HepG2 (cell line): ENCODE measurements around the gene SENP6. TPM values are rescaled to one million over a fixed set of nuclear protein-coding genes. Genes with fewer than 3 reads are reported as not detected.

Source experiments
- ATF7 ChIP-seq, 2 experiments: fragments of 450-650 bp in 1 of 2; sonication (generic) in 1 of 2; formaldehyde crosslinking in 1 of 2; IDR thresholded peaks; 2 replicates each; pipeline versions ENCODE4 v1.4.0 to v1.6.1; 2016 to 2020; ENCODE audit warnings: antibody characterized with exemption in 1 of 2, mild to moderate bottlenecking in 1 of 2, missing genetic modification reagents in 1 of 2
- FOXM1 ChIP-seq: sonication (generic); formaldehyde crosslinking; IDR thresholded peaks from 2 replicates; pipeline ENCODE4 v1.5.0; 2020; ENCODE audit warnings: missing genetic modification reagents
- JARID2 ChIP-seq: sonication (generic); formaldehyde crosslinking; IDR thresholded peaks from 2 replicates; pipeline ENCODE4 v1.8.1; 2023; ENCODE audit warnings: missing genetic modification reagents, inconsistent platforms; ENCODE audit not compliant: insufficient replicate concordance
- MAFG ChIP-seq: sonication (generic); formaldehyde crosslinking; IDR thresholded peaks from 2 replicates; pipeline ENCODE4 v1.5.1; 2020; ENCODE audit warnings: mild to moderate bottlenecking, missing genetic modification reagents
- MED1 ChIP-seq: sonication (generic); formaldehyde crosslinking; IDR thresholded peaks from 2 replicates; pipeline ENCODE4 v1.4.0; 2020; ENCODE audit warnings: missing genetic modification reagents
- NR1H2 ChIP-seq: sonication (generic); formaldehyde crosslinking; IDR thresholded peaks from 2 replicates; pipeline ENCODE4 v1.8.1; 2022; ENCODE audit warnings: low read depth, missing genetic modification reagents, borderline replicate concordance
- RORA ChIP-seq: sonication (generic); formaldehyde crosslinking; IDR thresholded peaks from 2 replicates; pipeline ENCODE4 v1.5.0; 2020; ENCODE audit warnings: mild to moderate bottlenecking, missing genetic modification reagents, moderate library complexity
- SNAPC4 ChIP-seq: sonication (generic); formaldehyde crosslinking; IDR thresholded peaks from 2 replicates; pipeline ENCODE4 v1.4.0; 2020; ENCODE audit warnings: mild to moderate bottlenecking, missing genetic modification reagents
- SSRP1 ChIP-seq: IDR thresholded peaks from 2 replicates; pipeline ENCODE4 v1.6.1; 2016; ENCODE audit warnings: control low read depth
- ZNF136 ChIP-seq: sonication (generic); formaldehyde crosslinking; IDR thresholded peaks from 2 replicates; pipeline ENCODE4 v1.8.1; 2022; ENCODE audit warnings: low read depth, mild to moderate bottlenecking, moderate library complexity, missing genetic modification reagents
- ZNF251 ChIP-seq: sonication (generic); formaldehyde crosslinking; IDR thresholded peaks from 2 replicates; pipeline ENCODE4 v1.9.0; 2021; ENCODE audit warnings: mild to moderate bottlenecking, missing genetic modification reagents
- ZNF496 ChIP-seq: sonication (generic); formaldehyde crosslinking; IDR thresholded peaks from 2 replicates; pipeline ENCODE4 v1.8.1; 2023; ENCODE audit warnings: mild to moderate bottlenecking, moderate library complexity, missing genetic modification reagents; ENCODE audit not compliant: insufficient replicate concordance
- ZNF619 ChIP-seq: sonication (generic); formaldehyde crosslinking; IDR thresholded peaks from 2 replicates; pipeline ENCODE4 v1.4.0; 2020; ENCODE audit warnings: mild to moderate bottlenecking, missing genetic modification reagents
- ZNF672 ChIP-seq: sonication (generic); formaldehyde crosslinking; IDR thresholded peaks from 2 replicates; pipeline ENCODE4 v1.8.1; 2022; ENCODE audit warnings: missing genetic modification reagents
- ZZZ3 ChIP-seq: sonication (generic); formaldehyde crosslinking; IDR thresholded peaks from 2 replicates; pipeline ENCODE4 v1.4.0; 2020; ENCODE audit warnings: missing genetic modification reagents, mild to moderate bottlenecking, borderline replicate concordance
- polyA plus RNA-seq, 8 experiments: library from polyadenylated mRNA; depleted of rRNA in 3 of 8; stranded (reverse) in 7 of 8; unstranded in 1 of 8; fragments of >200 nt; fragmentation: Illumina TruSeq in 4 of 8; extraction: Trizol in 4 of 8; gene quantifications; 2 replicates each; pipeline versions ENCODE4 v1.2.1 to v1.2.3, GENCODE V29; 2011 to 2016; ENCODE audit warnings: low read depth in 4 of 8, missing spikeins in 1 of 8, mixed read lengths in 1 of 8; ENCODE audit not compliant: insufficient read depth in 1 of 8
- total RNA-seq, 5 experiments: library from RNA; depleted of rRNA; stranded (reverse); fragments of >200 nt; fragmentation: Illumina TruSeq; extraction: Trizol; gene quantifications; 2 replicates each; pipeline ENCODE4 v1.2.3, GENCODE V29; 2016; ENCODE audit warnings: low read depth in 1 of 5
- TF ChIP-seq, protein P1 (sequence below): sonication (generic); formaldehyde crosslinking; IDR thresholded peaks from 2 replicates; pipeline ENCODE4 v1.5.0; 2020; ENCODE audit warnings: missing genetic modification reagents
- TF ChIP-seq, protein P2 (sequence below): sonication (generic); formaldehyde crosslinking; IDR thresholded peaks from 2 replicates; pipeline ENCODE4 v1.5.1; 2020; ENCODE audit warnings: missing genetic modification reagents, mild to moderate bottlenecking, borderline replicate concordance
- TF ChIP-seq, protein P3 (sequence below): IDR thresholded peaks from 2 replicates; pipeline ENCODE4 v1.6.1; 2016; ENCODE audit warnings: mild to moderate bottlenecking

The SENP6 gene
- total and polyA plus RNA-seq, 2 of the 13 experiments (the other 11 are each of a cell fraction or from before 2014, with no cell fraction given): 21.9 to 50.1 TPM

DNA sequence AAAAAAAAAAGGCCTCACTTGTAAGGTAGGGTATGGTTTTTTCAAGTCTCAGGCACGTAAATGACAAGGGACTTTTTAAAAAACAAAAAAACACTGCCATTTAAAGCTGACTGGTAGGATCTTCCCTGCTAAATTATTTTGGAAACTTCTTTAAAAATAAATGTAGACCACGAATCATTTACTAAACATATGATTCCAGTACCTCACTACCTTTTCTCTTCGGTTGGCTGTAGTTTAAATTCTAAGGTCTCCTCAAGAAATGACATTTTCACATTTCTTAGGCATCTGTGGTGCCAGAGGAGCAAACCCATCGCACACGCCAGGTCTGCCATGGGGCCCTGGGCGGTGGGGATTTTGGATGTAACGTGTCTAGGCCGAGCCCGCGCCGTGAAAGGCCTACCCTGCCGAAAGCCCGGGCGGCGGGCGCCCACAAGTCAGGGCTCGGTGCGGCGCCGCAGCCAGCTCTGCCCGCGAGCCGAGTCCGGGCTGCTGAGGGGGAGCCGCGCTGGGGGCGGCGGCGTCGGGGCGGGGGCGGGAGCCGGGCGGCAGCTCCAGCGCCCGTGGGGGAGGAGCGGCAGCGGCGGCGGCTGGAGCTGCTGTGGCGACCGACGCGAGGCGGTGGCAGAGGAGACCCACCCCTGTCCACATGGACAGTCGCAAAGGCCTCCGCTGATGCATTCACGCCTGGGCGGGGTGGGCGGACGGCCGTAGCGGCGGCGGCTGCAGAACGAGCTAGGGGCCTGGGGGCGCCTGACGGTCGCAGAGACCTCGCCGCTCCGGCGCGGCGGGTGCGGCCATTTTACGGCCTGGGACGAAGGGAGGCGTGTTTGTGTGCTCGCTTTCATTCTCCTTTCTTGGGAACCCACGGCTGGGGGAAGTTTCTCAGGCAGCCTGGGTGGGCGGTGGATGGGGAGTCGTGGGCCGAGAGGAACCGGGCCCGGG is at the start of gene SENP6 (continued):
- TF ChIP-seq, protein P1, sequence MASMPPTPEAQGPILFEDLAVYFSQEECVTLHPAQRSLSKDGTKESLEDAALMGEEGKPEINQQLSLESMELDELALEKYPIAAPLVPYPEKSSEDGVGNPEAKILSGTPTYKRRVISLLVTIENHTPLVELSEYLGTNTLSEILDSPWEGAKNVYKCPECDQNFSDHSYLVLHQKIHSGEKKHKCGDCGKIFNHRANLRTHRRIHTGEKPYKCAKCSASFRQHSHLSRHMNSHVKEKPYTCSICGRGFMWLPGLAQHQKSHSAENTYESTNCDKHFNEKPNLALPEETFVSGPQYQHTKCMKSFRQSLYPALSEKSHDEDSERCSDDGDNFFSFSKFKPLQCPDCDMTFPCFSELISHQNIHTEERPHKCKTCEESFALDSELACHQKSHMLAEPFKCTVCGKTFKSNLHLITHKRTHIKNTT (CRISPR knock-in tag): no peak
- TF ChIP-seq, protein P2, sequence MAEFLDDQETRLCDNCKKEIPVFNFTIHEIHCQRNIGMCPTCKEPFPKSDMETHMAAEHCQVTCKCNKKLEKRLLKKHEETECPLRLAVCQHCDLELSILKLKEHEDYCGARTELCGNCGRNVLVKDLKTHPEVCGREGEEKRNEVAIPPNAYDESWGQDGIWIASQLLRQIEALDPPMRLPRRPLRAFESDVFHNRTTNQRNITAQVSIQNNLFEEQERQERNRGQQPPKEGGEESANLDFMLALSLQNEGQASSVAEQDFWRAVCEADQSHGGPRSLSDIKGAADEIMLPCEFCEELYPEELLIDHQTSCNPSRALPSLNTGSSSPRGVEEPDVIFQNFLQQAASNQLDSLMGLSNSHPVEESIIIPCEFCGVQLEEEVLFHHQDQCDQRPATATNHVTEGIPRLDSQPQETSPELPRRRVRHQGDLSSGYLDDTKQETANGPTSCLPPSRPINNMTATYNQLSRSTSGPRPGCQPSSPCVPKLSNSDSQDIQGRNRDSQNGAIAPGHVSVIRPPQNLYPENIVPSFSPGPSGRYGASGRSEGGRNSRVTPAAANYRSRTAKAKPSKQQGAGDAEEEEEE (CRISPR knock-in tag): 0 out of 2 replicates have a peak, but pooled peaks have one; percentile 42
- no peak for TF ChIP-seq FOXM1 (CRISPR knock-in tag)
- TF ChIP-seq ZNF496: no peak
- TF ChIP-seq NR1H2 (CRISPR knock-in tag): no peak
- no peak for TF ChIP-seq ZNF136 (CRISPR knock-in tag)
- TF ChIP-seq ZNF619 (CRISPR knock-in tag): no peak
- no peak for TF ChIP-seq RORA
- no peak for TF ChIP-seq ATF7 (IDR thresholded peaks at IDR 0.05)
- 0 out of 2 replicates have a peak, but pooled peaks have one; percentile 23 for TF ChIP-seq ATF7 (CRISPR knock-in tag; IDR thresholded peaks at IDR 0.05)
- no peak; the same call in 1 of the 2 replicates for TF ChIP-seq ZZZ3 (CRISPR knock-in tag)
- no peak for TF ChIP-seq SSRP1 (CRISPR knock-in tag)
- TF ChIP-seq MAFG (CRISPR knock-in tag): no peak
- TF ChIP-seq ZNF251: no peak
- TF ChIP-seq, protein P3, sequence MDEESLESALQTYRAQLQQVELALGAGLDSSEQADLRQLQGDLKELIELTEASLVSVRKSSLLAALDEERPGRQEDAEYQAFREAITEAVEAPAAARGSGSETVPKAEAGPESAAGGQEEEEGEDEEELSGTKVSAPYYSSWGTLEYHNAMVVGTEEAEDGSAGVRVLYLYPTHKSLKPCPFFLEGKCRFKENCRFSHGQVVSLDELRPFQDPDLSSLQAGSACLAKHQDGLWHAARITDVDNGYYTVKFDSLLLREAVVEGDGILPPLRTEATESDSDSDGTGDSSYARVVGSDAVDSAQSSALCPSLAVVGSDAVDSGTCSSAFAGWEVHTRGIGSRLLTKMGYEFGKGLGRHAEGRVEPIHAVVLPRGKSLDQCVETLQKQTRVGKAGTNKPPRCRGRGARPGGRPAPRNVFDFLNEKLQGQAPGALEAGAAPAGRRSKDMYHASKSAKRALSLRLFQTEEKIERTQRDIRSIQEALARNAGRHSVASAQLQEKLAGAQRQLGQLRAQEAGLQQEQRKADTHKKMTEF (CRISPR knock-in tag): peak; percentile 69; the same call in 1 of the 2 replicates
- TF ChIP-seq JARID2 (CRISPR knock-in tag): no peak
- TF ChIP-seq ZNF672: 0 out of 2 replicates have a peak, but pooled peaks have one; percentile 60
- 0 out of 2 replicates have a peak, but pooled peaks have one; percentile 44 for TF ChIP-seq MED1 (CRISPR knock-in tag)
- no peak for TF ChIP-seq SNAPC4 (CRISPR knock-in tag)
